H1 (cell line): ENCODE results near the gene ANKRD24. TPM values are rescaled to one million over a fixed set of nuclear protein-coding genes. Genes with fewer than 3 reads are reported as not detected.

Experiments used
- CTCF ChIA-PET: fragments of 300-600 bp; sonication (Branson Sonifier 250); formaldehyde crosslinking; loops from one replicate; lab custom pipeline; 2021; ENCODE audit not compliant: partially characterized antibody; lab: Charles Lee
- POLR2A ChIA-PET: fragments of 300-600 bp; sonication (Branson Sonifier 250); formaldehyde crosslinking; loops from one replicate; lab custom pipeline; 2021; ENCODE audit warnings: inconsistent platforms; ENCODE audit not compliant: partially characterized antibody; lab: Charles Lee
- DNase-seq, 2 experiments: peaks; one replicate each; pipeline versions ENCODE4 v3.0.0 to v3.0.0-alpha.2; 2010 to 2022; ENCODE audit warnings: low spot score in 2 of 2, low read depth in 1 of 2, mixed read lengths in 1 of 2
- FAIRE-seq: peaks from 2 replicates; lab custom pipeline; 2011; peaks lifted over from hg19 to GRCh38; lab: Jason Lieb, UNC
- H2AFZ ChIP-seq: 2 replicates; pipeline ENCODE4 v1.8.1; 2012; ENCODE audit warnings: low read length, inconsistent platforms
- H2AK5ac ChIP-seq: 2 replicates; pipeline ENCODE4 v1.6.1; 2013; ENCODE audit warnings: low read depth, low read length
- H2BK120ac ChIP-seq: replicated peaks from 2 replicates; pipeline ENCODE3; 2013; ENCODE audit warnings: low read depth, low read length, inconsistent platforms
- H2BK12ac ChIP-seq: 2 replicates; pipeline ENCODE4 v1.6.1; 2013; ENCODE audit warnings: low read depth, low read length
- H2BK15ac ChIP-seq: 2 replicates; pipeline ENCODE4 v1.6.1; 2013; ENCODE audit warnings: low read length
- H2BK20ac ChIP-seq: 2 replicates; pipeline ENCODE4 v1.6.1; 2013; ENCODE audit warnings: low read length
- H2BK5ac ChIP-seq: 2 replicates; pipeline ENCODE4 v1.6.1; 2013; ENCODE audit warnings: low read depth, low read length
- H3K14ac ChIP-seq: 2 replicates; pipeline ENCODE4 v1.6.1; 2013; ENCODE audit warnings: inconsistent platforms; ENCODE audit not compliant: insufficient read length
- H3K18ac ChIP-seq: 2 replicates; pipeline ENCODE4 v1.6.1; 2013; ENCODE audit warnings: low read length; ENCODE audit errors: extremely low read depth
- H3K23ac ChIP-seq: 2 replicates; pipeline ENCODE4 v1.6.1; 2013; ENCODE audit warnings: inconsistent platforms; ENCODE audit not compliant: insufficient read length
- H3K23me2 ChIP-seq: 2 replicates; pipeline ENCODE4 v1.6.1; 2013; ENCODE audit warnings: low read depth, low read length
- H3K27ac ChIP-seq: 2 replicates; pipeline ENCODE4 v1.6.1; 2011; ENCODE audit warnings: low read depth, low read length, inconsistent platforms
- H3K27me3 ChIP-seq, 4 experiments: replicated peaks in 1 of 4; 1 replicate in 1 of 4; 2 replicates in 3 of 4; pipeline versions ENCODE4 v1.6.1 to v1.8.1; 2011 to 2013; ENCODE audit warnings: low read length in 3 of 4, mild to moderate bottlenecking in 3 of 4, inconsistent platforms in 2 of 4, mixed read lengths in 2 of 4, moderate library complexity in 1 of 4; ENCODE audit not compliant: control insufficient read depth in 3 of 4, insufficient read depth in 3 of 4; ENCODE audit errors: extremely low read depth in 1 of 4
- H3K36me3 ChIP-seq, 4 experiments: 2 replicates each; pipeline versions ENCODE4 v1.6.1 to v1.8.1; 2011 to 2013; ENCODE audit warnings: mild to moderate bottlenecking in 4 of 4, low read length in 3 of 4, moderate library complexity in 2 of 4, control low read depth in 1 of 4, inconsistent platforms in 1 of 4; ENCODE audit not compliant: insufficient read depth in 4 of 4, control insufficient read depth in 2 of 4
- H3K4ac ChIP-seq: replicated peaks from 2 replicates; pipeline ENCODE3; 2013; ENCODE audit warnings: low read length, low read depth, mixed read lengths, inconsistent platforms; ENCODE audit not compliant: insufficient read length
- H3K4me1 ChIP-seq, 4 experiments: replicated peaks in 1 of 4; 1 replicate in 1 of 4; 2 replicates in 3 of 4; pipeline versions ENCODE4 v1.6.1 to v1.8.1; 2011 to 2013; ENCODE audit warnings: low read length in 3 of 4, inconsistent platforms in 2 of 4, mixed read lengths in 1 of 4; ENCODE audit not compliant: insufficient read depth in 4 of 4, control insufficient read depth in 3 of 4
- H3K4me2 ChIP-seq, 2 experiments: 2 replicates each; pipeline versions ENCODE4 v1.6.1 to v1.8.1; 2011 to 2013; ENCODE audit warnings: low read depth in 2 of 2, low read length in 2 of 2, control low read depth in 1 of 2, inconsistent platforms in 1 of 2, mild to moderate bottlenecking in 1 of 2; ENCODE audit not compliant: insufficient read depth in 1 of 2
- H3K4me3 ChIP-seq, 4 experiments: fragments of 200-600, 300-600 bp in 1 of 4; sonication (generic), shearing (Covaris generic), sonication (Bioruptor Twin) in 1 of 4; 2 replicates each; pipeline versions ENCODE4 v1.5.1 to v1.8.1; 2011 to 2016; ENCODE audit warnings: low read length in 4 of 4, low read depth in 3 of 4, control low read depth in 2 of 4, inconsistent platforms in 2 of 4, mild to moderate bottlenecking in 2 of 4, mixed read lengths in 1 of 4, moderate library complexity in 1 of 4; ENCODE audit not compliant: insufficient read depth in 2 of 4; ENCODE audit errors: extremely low read depth in 1 of 4
- H3K56ac ChIP-seq: replicated peaks from 2 replicates; pipeline ENCODE3; 2013; ENCODE audit warnings: low read depth, mild to moderate bottlenecking, mixed read lengths, low read length, inconsistent platforms; ENCODE audit not compliant: insufficient read length
- H3K79me1 ChIP-seq: 2 replicates; pipeline ENCODE4 v1.6.1; 2013; ENCODE audit warnings: low read depth, low read length, control low read depth
- H3K79me2 ChIP-seq, 2 experiments: 2 replicates each; pipeline versions ENCODE4 v1.6.1 to v1.8.1; 2012 to 2013; ENCODE audit warnings: low read length in 2 of 2, mild to moderate bottlenecking in 2 of 2, inconsistent platforms in 1 of 2; ENCODE audit not compliant: insufficient read depth in 2 of 2, control insufficient read depth in 1 of 2
- H3K9ac ChIP-seq, 4 experiments: replicated peaks in 1 of 4; 1 replicate in 1 of 4; 2 replicates in 3 of 4; pipeline versions ENCODE4 v1.6.1 to v1.8.1; 2011 to 2013; ENCODE audit warnings: low read depth in 3 of 4, low read length in 3 of 4, control low read depth in 2 of 4, mild to moderate bottlenecking in 2 of 4, moderate library complexity in 2 of 4, inconsistent platforms in 1 of 4; ENCODE audit errors: extremely low read depth in 1 of 4
- H3K9me3 ChIP-seq, 2 experiments: 2 replicates each; pipeline versions ENCODE4 v1.6.1 to v1.8.1; 2012 to 2013; ENCODE audit warnings: mild to moderate bottlenecking in 2 of 2, moderate library complexity in 2 of 2, control low read depth in 1 of 2, inconsistent platforms in 1 of 2, low read depth in 1 of 2, low read length in 1 of 2, mixed read lengths in 1 of 2; ENCODE audit not compliant: insufficient read depth in 2 of 2
- H4K20me1 ChIP-seq, 2 experiments: replicated peaks in 1 of 2; 2 replicates each; pipeline versions ENCODE3 to v1.8.1; 2011 to 2013; ENCODE audit warnings: inconsistent platforms in 2 of 2, low read length in 2 of 2, mild to moderate bottlenecking in 1 of 2; ENCODE audit not compliant: insufficient read depth in 2 of 2, control insufficient read depth in 1 of 2
- H4K5ac ChIP-seq: 2 replicates; pipeline ENCODE4 v1.6.1; 2013; ENCODE audit warnings: low read length, low read depth, mixed read lengths, inconsistent platforms; ENCODE audit not compliant: insufficient read length
- H4K8ac ChIP-seq: 2 replicates; pipeline ENCODE4 v1.8.0; 2013; ENCODE audit warnings: mild to moderate bottlenecking, moderate library complexity, low read length, inconsistent platforms; ENCODE audit not compliant: insufficient read depth; ENCODE audit errors: extremely low read depth
- H4K91ac ChIP-seq: replicated peaks from 2 replicates; pipeline ENCODE3; 2013; ENCODE audit warnings: low read length, mixed read lengths, inconsistent platforms; ENCODE audit not compliant: insufficient read length
- ATF2 ChIP-seq: IDR thresholded peaks from 2 replicates; pipeline ENCODE4 v1.6.1; 2012; ENCODE audit warnings: low read length, inconsistent platforms
- CHD1 ChIP-seq: IDR thresholded peaks from 2 replicates; pipeline ENCODE4 v1.6.1; 2012; ENCODE audit warnings: low read depth, low read length, improper control_type of control experiment
- CTCF ChIP-seq, 3 experiments: IDR thresholded peaks; 1 replicate in 2 of 3; 2 replicates in 1 of 3; pipeline versions ENCODE4 v1.5.1 to v1.6.1; 2011; ENCODE audit warnings: low read length in 3 of 3, mild to moderate bottlenecking in 3 of 3, inconsistent platforms in 2 of 3, low read depth in 1 of 3, moderate library complexity in 1 of 3; ENCODE audit not compliant: insufficient read depth in 1 of 3; ENCODE audit errors: control extremely low read depth in 1 of 3
- MAX ChIP-seq: IDR thresholded peaks from 2 replicates; pipeline ENCODE4 v1.6.1; 2012; ENCODE audit warnings: inconsistent platforms
- RAD21 ChIP-seq, 2 experiments: IDR thresholded peaks in 1 of 2; conservative IDR thresholded peaks in 1 of 2; 2 replicates each; pipeline ENCODE4 v1.6.1; 2011; ENCODE audit warnings: low read depth in 2 of 2, low read length in 2 of 2, improper control_type of control experiment in 1 of 2, inconsistent platforms in 1 of 2, mild to moderate bottlenecking in 1 of 2, moderate library complexity in 1 of 2
- SIN3A ChIP-seq, 2 experiments: IDR thresholded peaks in 1 of 2; conservative IDR thresholded peaks in 1 of 2; 2 replicates each; pipeline ENCODE4 v1.6.1; 2011 to 2012; ENCODE audit warnings: low read length in 2 of 2, improper control_type of control experiment in 1 of 2, low read depth in 1 of 2, mild to moderate bottlenecking in 1 of 2
- WGBS, 2 experiments: shearing (Covaris generic) in 1 of 2; methylation state at CpG; one replicate each; pipeline versions ENCODE4 v1.1.6 to v1.1.7; 2013 to 2015; ENCODE audit warnings: low lambda C conversion rate in 2 of 2, mixed read lengths in 2 of 2, inconsistent platforms in 1 of 2, low coverage in 1 of 2, missing lambda C conversion rate in 1 of 2; ENCODE audit not compliant: insufficient replicate concordance in 2 of 2, insufficient coverage in 1 of 2, insufficient read length in 1 of 2; ENCODE audit errors: extremely low coverage in 1 of 2, missing lambda C conversion rate in 1 of 2; 5-methylcytosine and 5-hydroxymethylcytosine counted together
- polyA plus RNA-seq, 7 experiments: library from polyadenylated mRNA; depleted of rRNA in 3 of 7; stranded (reverse) in 5 of 7; unstranded in 2 of 7; fragments of >200 nt in 5 of 7; fragments of 200-250 nt in 2 of 7; gene quantifications; 1 replicate in 5 of 7; 2 replicates in 1 of 7; 4 replicates in 1 of 7; pipeline versions ENCODE4 v1.2.1 to v1.2.3, GENCODE V29; 2011 to 2013; ENCODE audit warnings: missing spikeins in 2 of 7, mixed read lengths in 2 of 7
- total RNA-seq: library from RNA; stranded (reverse); fragmentation: NEBNext Ultra II Directional; extraction: Animal tissue kit (Norgen Biotek cat#: 25700); gene quantifications from 2 replicates; pipeline ENCODE4 v1.2.1, GENCODE V29; 2021

Gene ANKRD24
- total and polyA plus RNA-seq, 2 of the 8 experiments (the other 6 are each of a cell fraction or from before 2014, with no cell fraction given) = 7.6 to 14.1 TPM

- no peak overlapping the region for H2BK5ac ChIP-seq
- no peak overlapping the region for H4K91ac ChIP-seq
- H3K23me2 ChIP-seq = peaks cover 4% of the 10 kb centered on the region
- no peak overlapping the region for H2BK15ac ChIP-seq
- H3K4me3 ChIP-seq = no peak overlapping the region
- ChIA-PET CTCF (interaction anchor here (0.8 to 8.5 kb wide), 11 partner anchors 8 to 98 kb away, joined by 3 to 91 read pairs (median 4); no protein-coding TSS in a partner anchor), POLR2A (interaction anchor here (0.6 kb wide), 1 partner anchor 214 kb away, joined by 3 read pairs; the partner anchor contains the start of gene EEF2)
- no peaks in the 10 kb centered on the region for H3K79me1 ChIP-seq
- H3K79me2 ChIP-seq = no peaks in the 10 kb centered on the region
- H2BK120ac ChIP-seq = no peak overlapping the region
- H3K23ac ChIP-seq = no peak overlapping the region
- no peak overlapping the region for H2BK20ac ChIP-seq
- peaks cover 0 to 7% (median 3%) of the 10 kb centered on the region in 4 experiments; a peak in 2 of 7 replicates for H3K27me3 ChIP-seq
- no peak overlapping the region for H3K9ac ChIP-seq
- peak in 1 of 2 experiments; percentile 70 for DNase-seq
- H2BK12ac ChIP-seq = no peak overlapping the region
- no peak overlapping the region for H2AK5ac ChIP-seq
- H4K5ac ChIP-seq = no peak overlapping the region
- H3K4ac ChIP-seq = no peak overlapping the region
- no peak overlapping the region for H3K56ac ChIP-seq
- WGBS, 2 experiments = 81% methylated on average over 31 of the region's 33 CpGs; no CpG with 5 or more reads in 1 of the 2 experiments
- H2AFZ ChIP-seq = no peak overlapping the region
- H3K14ac ChIP-seq = no peak overlapping the region
- no peak overlapping the region; a peak in 1 of 4 replicates for H3K4me2 ChIP-seq
- H4K8ac ChIP-seq = no peak overlapping the region; the same call in 1 of the 2 replicates
- H3K18ac ChIP-seq = no peak overlapping the region
- no peak for FAIRE-seq
- H3K27ac ChIP-seq = no peak overlapping the region
- H4K20me1 ChIP-seq = no peaks in the 10 kb centered on the region
- no peaks in the 10 kb centered on the region for H3K36me3 ChIP-seq
- no peaks in the 10 kb centered on the region for H3K9me3 ChIP-seq
- no peaks in the 10 kb centered on the region; a peak in 3 of 7 replicates for H3K4me1 ChIP-seq
- TF ChIP-seq RAD21 (IDR thresholded peaks at IDR 0.05 in 1 of 2, conservative IDR thresholded peaks at IDR 0.05 in 1 of 2; ENCODE audit: low read depth in 2 of 2, low read length in 2 of 2) (peak in 1 of 2 experiments; percentile 27; a peak in 1 of 4 replicates), SIN3A (conservative IDR thresholded peaks at IDR 0.05 in 1 of 2, IDR thresholded peaks at IDR 0.05 in 1 of 2; ENCODE audit: low read depth in 1 of 2, low read length in 2 of 2) (0 out of 4 replicates have a peak, but pooled peaks of 1 of the 2 experiments have one; percentile 59), CHD1 (no peak), ATF2 (no peak), MAX (peak; percentile 51), CTCF (IDR thresholded peaks at IDR 0.05; ENCODE audit: control extremely low read depth in 1 of 3, insufficient read depth in 1 of 3, low read depth in 1 of 3, low read length in 3 of 3) (peak; percentile 45 to 60 (median 56))
Observed at GRCh38 chr19:4199699-4200293, 17.3 kb downstream of the ANKRD24 start.
